A549 treated with RU486 at 1 μM for 4 hours (cell line): ENCODE results near the gene CCDC121. TPM values are rescaled to one million over a fixed set of nuclear protein-coding genes. Genes with fewer than 3 reads are reported as not detected.

Experiments used
- total RNA-seq: library from RNA; stranded (reverse); fragments of 200-300 nt; extraction: Qiagen RNA extraction; gene quantifications from 5 replicates; pipeline ENCODE4 v1.2.3, GENCODE V29; 2022; ENCODE audit warnings: low read depth

CCDC121 gene, protein sequence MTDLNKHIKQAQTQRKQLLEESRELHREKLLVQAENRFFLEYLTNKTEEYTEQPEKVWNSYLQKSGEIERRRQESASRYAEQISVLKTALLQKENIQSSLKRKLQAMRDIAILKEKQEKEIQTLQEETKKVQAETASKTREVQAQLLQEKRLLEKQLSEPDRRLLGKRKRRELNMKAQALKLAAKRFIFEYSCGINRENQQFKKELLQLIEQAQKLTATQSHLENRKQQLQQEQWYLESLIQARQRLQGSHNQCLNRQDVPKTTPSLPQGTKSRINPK
- total RNA-seq, result 2.4 to 4.2 TPM (median 3.2 TPM) in 5 replicates

DNA sequence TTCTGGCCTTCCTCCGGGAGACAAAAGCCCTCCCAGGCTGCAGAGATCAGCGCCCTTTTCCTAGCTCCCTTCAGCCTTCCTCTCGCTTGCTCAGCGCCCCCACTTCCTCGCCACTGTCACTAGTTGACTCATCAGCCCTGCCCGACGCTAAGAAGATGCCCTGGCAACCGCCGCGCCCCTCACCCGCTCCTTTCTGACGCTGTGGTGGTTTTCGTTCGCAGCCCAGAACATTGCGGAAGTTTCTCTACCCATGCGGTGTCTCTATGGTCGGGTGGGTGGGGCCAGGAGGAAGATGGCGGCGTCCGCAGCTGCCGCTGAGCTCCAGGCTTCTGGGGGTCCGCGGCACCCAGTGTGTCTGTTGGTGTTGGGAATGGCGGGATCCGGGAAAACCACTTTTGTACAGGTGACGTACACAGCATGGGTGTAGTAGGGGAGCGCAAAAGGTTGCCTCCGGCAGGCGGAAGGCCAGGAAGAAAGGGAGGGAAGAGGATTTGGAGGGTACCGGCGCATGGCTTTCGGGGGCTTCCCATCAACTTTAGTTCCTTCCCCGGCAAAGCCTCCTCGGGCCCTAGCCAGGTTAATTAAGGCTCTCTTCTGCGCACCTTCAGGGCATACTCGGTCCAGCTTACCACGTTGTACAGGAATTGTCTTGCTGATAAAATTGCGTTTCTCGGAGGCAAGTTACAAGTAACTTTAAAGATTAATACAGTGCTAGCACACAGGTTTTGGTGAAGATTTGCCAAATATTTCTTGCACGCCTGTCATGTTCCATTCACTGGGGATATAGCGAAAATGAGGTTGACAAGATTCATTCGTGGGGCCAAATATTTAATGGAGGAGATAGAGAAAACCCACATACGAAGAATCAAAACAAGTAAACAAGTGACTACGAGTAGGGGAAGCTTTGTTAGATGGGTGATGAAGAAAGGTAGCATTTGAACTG, at the start of gene CCDC121, which contains the start of gene GPN1:
TSS of gene CCDC121 (minus strand) at position 246 of the 943 bp plus-strand sequence. CDS start 1,213 bp downstream, outside the sequence.
TSS of gene GPN1 (plus strand) at position 284 of the 943 bp plus-strand sequence. CDS start at position 293, 9 bp downstream.

DNA sequence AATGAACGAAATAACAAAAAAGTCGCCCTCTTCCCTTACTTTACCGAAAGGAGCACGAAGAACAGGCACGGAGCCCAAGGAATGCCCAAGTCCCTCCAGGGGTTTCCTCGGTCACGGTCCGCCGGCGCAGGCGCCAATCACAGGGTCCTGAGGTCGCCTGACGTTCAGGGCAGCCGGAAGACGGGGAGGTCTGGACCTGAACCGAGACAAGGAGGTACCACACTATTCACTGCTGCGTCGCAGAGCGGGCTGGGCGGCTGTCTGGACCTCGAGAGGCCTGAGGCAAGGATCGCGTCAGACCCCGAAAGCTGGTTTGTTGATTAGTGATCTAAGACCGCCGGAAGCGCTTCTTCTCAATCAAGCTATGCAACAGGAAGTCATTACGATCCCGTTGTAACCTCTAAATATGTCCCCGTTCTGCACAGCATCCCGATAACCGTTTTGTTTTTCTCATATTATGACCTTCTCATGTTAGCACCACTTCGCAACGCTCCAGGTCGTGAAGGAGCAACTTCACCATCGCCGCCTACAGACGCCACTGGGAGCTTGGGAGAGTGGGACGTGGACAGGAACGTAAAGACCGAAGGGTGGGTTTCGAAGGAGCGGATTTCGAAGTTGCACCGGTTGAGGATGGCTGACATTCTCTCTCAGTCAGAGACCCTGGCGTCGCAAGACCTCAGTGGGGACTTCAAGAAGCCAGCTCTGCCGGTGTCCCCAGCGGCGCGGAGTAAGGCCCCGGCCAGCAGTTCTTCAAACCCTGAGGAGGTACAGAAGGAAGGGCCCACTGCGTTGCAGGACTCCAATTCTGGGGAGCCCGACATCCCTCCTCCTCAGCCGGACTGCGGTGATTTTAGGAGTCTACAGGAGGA, 34.7 kb upstream of the CCDC121 start, which contains the start of the genes SLC4A1AP and SUPT7L:
TSS of gene SLC4A1AP (plus strand) at position 605 of the 869 bp plus-strand sequence. CDS start at position 631, 26 bp downstream.
TSS of gene SUPT7L (minus strand) at position 330 of the 869 bp plus-strand sequence. CDS start 1,422 bp downstream, outside the sequence.

DNA sequence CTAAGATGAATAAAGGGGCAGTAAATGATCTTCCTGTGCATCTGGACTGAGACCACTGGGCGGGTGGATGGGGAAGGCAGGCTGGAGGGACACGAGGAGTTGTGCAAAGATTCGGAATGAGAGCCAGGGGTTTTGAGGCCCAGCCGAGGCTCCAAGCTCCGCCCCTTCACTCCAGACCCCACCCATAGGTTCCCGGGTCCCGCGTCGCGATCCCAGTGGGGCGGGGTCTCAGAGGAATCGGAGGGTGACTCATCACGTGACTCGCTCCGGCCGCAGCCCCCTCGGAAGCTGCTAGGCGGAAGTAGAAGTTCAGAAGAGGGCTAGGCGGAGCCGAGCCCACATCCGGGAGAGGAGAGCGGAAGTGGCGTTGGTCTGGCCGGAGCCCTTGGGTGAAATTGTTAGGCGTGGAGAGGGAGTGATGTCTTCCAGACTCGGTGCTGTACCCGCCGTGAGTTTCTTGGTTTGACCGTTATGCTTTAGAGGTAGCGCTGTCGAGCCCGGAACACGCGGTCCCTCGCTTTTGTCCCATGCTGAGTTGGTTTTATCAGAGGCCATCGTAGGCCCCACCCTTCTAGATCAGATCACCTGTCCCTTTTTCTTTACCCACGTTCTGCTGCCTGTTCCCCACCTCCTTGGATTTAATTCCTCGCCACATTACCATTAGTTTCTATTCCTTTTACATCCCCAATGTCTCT, 46.0 kb downstream of the CCDC121 start, which contains the start of gene ZNF512:
TSS of gene ZNF512 (plus strand) at position 348 of the 695 bp plus-strand sequence. CDS start at position 419, 71 bp downstream.

Other genes with a start within 250 kb of the CCDC121 start
- gene ZNF513, start 248.3 kb downstream of the CCDC121 start, total RNA-seq, result 9.6 to 15.2 TPM (median 13.8 TPM) in 5 replicates
- gene PPM1G, start 219.4 kb downstream of the CCDC121 start, total RNA-seq, result 171 to 187 TPM (median 176 TPM) in 5 replicates
- 125 to 139 TPM (median 132 TPM) in 5 replicates for gene NRBP1, start 200.4 kb downstream of the CCDC121 start, total RNA-seq
- gene KRTCAP3, start 186.6 kb downstream of the CCDC121 start, total RNA-seq, result 0.66 to 1.1 TPM (median 0.73 TPM) in 5 replicates
- 6.9 to 9.3 TPM (median 8.3 TPM) in 5 replicates for gene IFT172, start 139.3 kb downstream of the CCDC121 start, total RNA-seq
- 2.1 to 5.5 TPM (median 4.2 TPM) in 5 replicates for gene FNDC4, start 133.8 kb downstream of the CCDC121 start, total RNA-seq
- 0.17 to 0.62 TPM (median 0.42 TPM) in 4 of 5 replicates, not detected in the other for gene GCKR, start 132.2 kb downstream of the CCDC121 start, total RNA-seq
- 13.5 to 19.0 TPM (median 17.1 TPM) in 5 replicates for gene ZNF512, start 46.0 kb downstream of the CCDC121 start, total RNA-seq
- gene GPN1, start within 50 bp of the CCDC121 start, total RNA-seq, result 56.7 to 61.7 TPM (median 57.5 TPM) in 5 replicates
- 26.9 to 33.7 TPM (median 31.6 TPM) in 5 replicates for gene SUPT7L, start 34.6 kb upstream of the CCDC121 start, total RNA-seq
- 28.0 to 37.1 TPM (median 31.5 TPM) in 5 replicates for gene SLC4A1AP, start 34.9 kb upstream of the CCDC121 start, total RNA-seq
- gene MRPL33, start 142.7 kb upstream of the CCDC121 start, total RNA-seq, result 282 to 542 TPM (median 292 TPM) in 5 replicates